Measurements from ENCODE around the gene SERPINA3.

- TF ChIP-seq TAF1 (IDR thresholded peaks at IDR 0.05; ENCODE audit: borderline replicate concordance, low read depth, low read length) (no peak), POLR2A (IDR thresholded peaks at IDR 0.05; ENCODE audit: low read depth, low read length) (no peak), POLR2AphosphoS5 (IDR thresholded peaks at IDR 0.05; ENCODE audit: low read depth, low read length) (no peak)
These were observed 15.8 kb upstream of the SERPINA3 start for GRCh38 chr14:94596361-94596760.
